Left ventricle myocardium superior (tissue), 1 donor: ENCODE results near the gene GRIK4. TPM values are rescaled to one million over a fixed set of nuclear protein-coding genes. Genes with fewer than 3 reads are reported as not detected.

Experiments
- ATAC-seq: fragments of 200-7000 bp; cut with Tn5 transposase; one replicate; pipeline ENCODE4 v1.9.1; 2020; ENCODE audit warnings: mild to moderate bottlenecking, moderate library complexity
- DNase-seq: peaks from one replicate; pipeline ENCODE4 v3.0.0-alpha.2; 2020
- intact Hi-C: fragments of 100-400 bp; cut with micrococcal nuclease; formaldehyde crosslinking; loops from one replicate; pipeline ENCODE4 v1.11.0; 2022
- total RNA-seq: library from RNA; stranded (reverse); fragmentation: NEBNext Ultra II Directional; extraction: Animal tissue kit (Norgen Biotek cat#: 25700); gene quantifications from one replicate; pipeline ENCODE4 v1.2.1, GENCODE V29; 2021
- donor health status: DM: no; HTN: yes; CAD: no; lungs with severe emphysema.

Gene GRIK4
- total RNA-seq, 1 donor from 2014 or later, result 0.22 TPM

DNA sequence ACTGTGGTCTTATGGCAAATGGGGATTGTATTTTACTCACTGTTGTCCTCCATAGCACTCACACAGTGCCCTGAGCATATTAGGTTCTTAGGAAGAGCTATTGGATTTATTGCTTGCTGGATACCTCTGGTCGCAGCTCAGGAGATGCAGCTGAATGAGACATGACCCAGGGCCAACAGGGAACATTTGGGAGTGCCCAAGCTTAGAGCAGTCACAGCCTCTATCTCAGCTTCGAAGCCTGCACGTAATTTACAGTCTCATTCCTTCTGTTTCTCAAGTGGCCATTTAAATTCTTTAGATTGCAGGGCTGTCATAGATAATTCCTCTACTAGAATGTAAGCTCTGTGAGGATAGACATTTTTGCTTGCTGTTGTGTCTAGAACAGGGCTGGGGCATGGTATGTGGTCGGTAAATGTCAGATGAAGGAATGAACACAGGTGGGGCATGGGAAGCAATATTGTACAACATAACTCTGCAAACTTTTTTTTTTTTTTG is 192.8 kb downstream of the GRIK4 start:
- ATAC-seq (no peak), DNase-seq (no peak)
- intact Hi-C loops, result no loop called here

DNA sequence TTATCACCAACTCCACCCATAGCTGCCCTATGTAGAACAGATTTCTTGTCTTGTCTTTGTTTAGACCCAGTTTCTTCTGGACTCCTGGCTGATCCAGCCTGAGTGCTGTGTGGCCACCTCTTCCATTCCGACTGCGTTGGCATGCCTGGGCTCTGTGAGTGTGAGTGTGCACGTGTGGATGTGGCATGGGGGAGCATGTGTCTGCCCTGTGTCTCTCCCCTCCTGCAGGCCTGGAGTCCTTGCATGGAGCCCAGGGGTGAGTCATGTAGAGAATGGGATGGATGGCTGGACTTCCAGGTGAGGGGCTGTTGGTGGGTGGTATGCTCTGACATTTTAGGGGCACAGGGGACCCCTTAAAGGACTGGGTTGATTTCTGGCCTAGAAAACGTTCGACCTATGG is 194.7 kb downstream of the GRIK4 start:
- no peak for ATAC-seq

DNA sequence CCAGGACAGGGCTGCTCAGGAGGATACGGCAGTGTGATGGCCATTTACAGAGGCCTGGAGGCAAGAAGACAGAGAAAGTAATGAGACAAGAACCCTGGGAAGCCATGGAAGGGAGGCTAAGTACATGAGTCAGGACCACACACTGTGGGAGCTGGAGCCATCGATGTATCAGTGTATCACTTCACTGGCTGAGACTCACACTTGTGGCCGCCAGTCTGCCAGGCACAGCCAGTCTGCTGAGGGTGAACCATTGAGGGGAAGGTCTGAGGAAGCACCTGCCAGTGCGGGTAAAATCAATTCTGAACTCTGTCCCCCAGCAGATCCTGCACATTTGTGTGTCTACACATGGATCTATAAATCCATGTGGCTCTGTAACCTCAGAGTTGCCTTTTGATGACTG is 195.6 kb downstream of the GRIK4 start:
- DNase-seq, result no peak
- ATAC-seq, result no peak
- intact Hi-C loops, result no loop called here

More for the DNA sequence above, 194.7 kb downstream of the GRIK4 start:
- DNase-seq, result no peak
- intact Hi-C loops, result no loop called here

DNA sequence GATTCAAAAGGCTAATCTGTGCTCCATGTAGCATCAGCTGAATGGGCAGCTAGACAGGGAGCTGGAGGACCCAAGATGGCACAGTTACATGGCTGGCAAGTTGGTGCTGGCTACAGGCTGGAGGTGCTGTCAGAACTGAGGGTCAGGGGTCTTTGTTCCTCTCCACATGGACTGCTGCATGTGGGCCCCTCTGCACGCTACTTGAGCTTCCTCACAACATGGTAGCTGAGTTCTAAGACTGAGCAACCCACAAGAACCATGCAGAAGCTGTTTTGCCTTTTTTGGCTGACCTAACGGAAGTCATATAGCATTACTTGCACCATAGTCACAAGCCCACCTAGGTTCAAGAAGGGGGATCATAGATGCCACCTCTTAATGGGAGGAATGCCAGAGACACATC is 196.1 kb downstream of the GRIK4 start:
- intact Hi-C loops, result no loop called here
- DNase-seq, result no peak
- no peak for ATAC-seq

DNA sequence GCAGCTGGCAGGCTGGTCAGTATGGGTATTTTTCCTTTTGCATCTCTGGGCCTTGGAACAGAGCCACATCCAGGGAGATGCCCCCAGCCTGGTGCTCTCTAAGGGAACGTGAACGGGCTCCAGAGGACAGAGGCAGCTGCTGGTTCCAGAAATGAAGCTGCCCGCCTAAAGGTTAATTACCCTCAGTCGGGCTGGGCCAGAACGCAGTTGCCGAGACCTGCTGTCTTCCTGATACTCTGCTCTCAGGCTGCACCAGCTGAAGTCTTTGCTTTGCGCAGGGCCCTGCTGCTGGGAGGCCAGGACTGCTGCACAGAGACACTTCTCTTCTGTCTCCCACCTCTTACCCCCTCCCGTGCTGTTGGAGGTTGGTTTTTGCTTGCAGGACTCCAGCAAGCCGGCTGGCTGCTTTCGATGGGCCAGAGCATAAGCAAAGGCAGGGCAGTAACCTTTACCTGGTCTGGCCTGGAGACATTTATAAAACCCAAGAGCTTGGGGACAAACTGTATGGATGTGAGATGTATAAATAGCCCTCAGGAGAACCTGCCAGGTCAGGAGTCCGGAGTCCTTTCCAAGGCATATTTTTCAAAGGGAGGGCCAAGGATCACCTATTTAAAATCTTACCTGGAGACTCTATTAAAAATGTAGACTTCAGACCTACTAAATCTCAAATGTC is 197.1 kb downstream of the GRIK4 start:
- DNase-seq (no peak), ATAC-seq (peak; percentile 75)
- intact Hi-C loops, result no loop called here

DNA sequence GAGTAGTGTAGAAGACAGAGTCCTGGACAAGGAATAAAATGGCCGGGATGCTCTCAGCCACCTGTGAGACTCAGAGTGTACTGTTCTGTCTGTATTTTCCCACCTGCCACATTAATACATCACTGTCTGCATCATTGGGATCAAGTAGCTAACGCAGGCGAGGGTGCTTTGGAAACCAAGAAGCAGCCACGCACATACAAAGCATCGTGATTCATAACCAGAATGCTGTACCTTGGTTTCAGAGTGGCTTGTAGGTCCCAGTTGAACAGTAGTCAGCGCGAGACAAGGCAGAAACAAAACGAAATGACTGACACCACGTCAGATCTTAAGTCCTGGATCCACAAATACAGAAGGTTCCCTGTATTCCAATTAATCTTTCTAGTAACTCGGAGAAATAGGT is 198.3 kb downstream of the GRIK4 start:
- no peak for DNase-seq
- intact Hi-C loops, result no loop called here
- ATAC-seq, result no peak

DNA sequence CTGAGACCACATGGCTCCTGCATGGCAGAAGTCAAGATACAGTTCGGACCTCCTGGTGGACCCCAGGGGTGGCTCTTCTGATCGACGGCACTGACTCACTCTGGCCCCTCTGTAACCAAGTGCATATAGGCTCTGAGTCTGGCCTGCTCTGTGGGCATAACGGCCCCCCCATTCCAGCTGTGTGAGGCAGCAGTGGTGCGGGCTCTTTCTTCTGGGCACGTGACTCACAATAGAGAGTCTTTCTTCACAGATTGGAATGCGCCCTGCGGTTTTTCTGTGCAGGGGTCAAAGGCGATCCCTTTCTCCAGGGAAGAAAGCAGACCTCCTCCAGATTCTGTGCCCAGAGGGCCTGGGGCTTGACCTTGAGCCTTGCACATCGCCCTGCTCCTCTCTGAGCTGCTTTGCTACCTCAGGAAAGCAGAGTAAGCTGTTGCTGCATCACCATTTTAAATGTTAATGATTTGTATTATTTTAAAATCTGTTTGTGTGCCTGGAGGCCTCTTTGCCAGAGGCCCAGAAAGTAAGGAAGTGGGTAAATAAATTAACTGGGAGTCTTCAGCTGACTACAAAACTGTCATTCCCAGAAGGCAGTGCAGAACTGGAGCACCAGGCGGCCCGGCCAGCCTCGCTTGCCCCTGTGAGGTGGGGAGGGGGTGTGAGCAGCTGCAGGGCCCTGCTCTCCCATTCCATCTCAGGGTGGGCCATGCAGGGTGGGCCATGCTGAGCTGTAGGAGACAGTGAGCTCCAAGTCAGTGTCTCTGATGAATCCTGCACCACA is 199.0 kb downstream of the GRIK4 start:
- ATAC-seq, result peak; percentile 58
- peak; percentile 41 for DNase-seq
- intact Hi-C loops, result no loop called here

DNA sequence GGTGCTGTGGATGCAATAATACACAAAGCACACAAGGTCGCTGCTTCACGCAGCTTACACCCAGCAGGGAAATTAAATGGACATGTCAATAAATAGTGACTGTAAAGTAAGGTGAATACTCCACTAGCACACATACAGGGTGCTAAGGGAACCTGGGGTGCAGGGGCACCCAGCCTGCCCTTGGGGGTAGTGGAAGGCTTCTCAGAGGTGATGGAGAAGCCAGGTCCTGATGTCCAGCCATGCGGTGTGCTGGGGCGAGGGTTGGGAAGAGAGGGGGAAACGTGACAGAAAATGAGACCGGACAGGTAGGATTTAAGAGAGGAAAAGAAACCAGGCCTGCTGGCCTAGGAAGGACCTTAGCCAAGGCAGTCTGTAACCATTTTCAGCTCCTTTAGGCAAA is 200.5 kb downstream of the GRIK4 start:
- no peak for ATAC-seq
- intact Hi-C loops, result no loop called here
- no peak for DNase-seq

DNA sequence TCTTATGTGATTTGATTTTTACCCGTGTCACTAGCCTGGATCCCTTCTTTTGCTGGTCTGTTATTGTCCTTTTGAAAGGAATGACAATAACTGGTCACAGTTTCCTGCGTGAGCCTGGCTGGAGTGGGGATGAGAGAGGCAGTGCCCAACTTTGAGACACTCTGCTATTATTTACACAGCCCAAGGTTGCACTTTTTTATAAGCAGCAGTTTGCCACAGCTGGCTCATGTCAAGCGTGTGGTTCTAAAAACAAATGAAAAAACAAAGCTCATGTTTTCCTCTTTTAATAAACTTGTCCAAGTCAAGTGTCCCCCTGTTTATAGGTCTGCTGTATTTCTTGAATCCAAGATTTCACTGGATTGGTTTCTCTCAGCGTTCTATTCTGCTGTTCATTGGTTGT is 201.3 kb downstream of the GRIK4 start:
- ATAC-seq (no peak), DNase-seq (no peak)
- intact Hi-C loops, result no loop called here

DNA sequence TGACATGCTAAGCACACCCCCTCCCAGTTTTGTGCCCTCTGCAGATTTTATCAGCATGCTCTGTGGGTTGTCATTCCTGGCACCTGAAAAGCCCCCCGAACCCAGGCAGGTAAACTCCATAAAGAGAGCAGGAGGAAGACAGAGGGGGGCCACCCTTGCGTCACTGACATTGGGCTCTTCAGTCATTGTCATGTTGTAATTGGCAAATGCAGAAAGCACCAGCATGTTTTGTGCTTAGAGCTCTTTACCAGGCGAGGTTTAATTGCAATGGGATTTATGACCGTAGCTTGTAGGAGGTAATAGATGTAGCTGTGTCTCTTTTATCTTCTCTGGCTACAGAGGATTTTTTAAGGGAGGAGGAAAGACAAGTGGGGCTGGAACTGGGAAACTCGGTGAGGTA is 201.7 kb downstream of the GRIK4 start:
- intact Hi-C loops, result no loop called here
- ATAC-seq, result no peak
- DNase-seq, result no peak

DNA sequence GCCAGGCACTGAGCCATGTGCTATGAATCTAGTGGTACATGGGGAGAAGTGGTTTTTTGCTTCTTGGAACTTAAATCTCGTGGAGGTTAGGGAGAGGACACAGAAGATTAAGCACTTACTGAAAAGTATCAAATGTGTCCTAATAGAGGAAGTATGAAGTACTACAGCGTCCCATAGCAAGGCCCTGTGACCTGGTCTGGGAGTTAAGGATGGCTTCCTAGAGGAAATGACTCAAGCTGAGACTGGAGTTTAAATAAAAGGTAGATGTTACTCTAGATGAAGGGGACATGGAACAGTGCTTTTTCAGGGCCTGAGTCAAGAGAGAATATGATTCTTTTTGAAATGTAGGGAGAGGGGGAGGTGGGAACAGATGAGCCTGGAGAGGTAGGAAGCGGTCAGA is 202.9 kb downstream of the GRIK4 start:
- DNase-seq (no peak), ATAC-seq (no peak)
- intact Hi-C loops, result no loop called here

DNA sequence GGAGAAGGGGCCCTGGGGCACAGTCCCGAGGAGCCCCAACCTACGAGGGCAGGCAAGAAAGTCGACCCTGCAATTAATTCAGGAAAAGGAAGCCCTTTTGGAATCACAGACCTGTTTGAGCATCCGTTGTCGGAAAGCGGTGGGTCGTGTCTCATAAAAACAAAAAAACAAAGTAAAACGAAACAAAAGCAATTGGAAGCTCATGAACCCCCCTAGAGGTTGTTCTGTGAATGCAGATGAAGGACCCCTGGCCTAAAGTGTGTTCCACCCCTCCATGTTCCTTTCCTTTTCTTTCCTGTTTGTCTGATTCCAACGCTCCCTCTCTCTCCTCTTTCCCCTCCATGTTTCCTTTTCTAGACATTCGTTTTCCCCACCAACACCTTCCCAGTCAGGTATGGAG is 203.7 kb downstream of the GRIK4 start:
- no peak for ATAC-seq
- DNase-seq, result no peak
- intact Hi-C loops, result no loop called here

DNA sequence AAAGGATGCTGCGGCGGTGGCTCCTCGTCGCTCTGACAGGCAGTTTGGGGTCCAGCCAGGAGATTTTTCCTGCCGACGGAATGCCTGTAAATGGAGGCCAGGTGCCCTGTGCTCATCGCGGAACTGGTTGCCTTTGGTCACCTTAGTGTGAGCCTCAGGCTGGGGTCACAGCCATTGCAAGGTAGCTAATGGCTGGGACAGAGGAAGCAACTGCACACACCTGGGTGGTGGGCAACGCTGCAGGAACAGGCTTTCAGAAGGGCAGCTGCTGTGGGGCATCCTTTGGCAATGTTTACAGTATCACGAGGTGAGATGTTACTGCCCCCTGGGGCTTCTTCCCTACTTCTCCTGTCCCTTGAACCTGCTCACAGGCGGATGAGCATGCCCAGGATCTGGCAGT is 205.5 kb downstream of the GRIK4 start:
- intact Hi-C loops, result no loop called here
- DNase-seq, result no peak
- ATAC-seq, result no peak

DNA sequence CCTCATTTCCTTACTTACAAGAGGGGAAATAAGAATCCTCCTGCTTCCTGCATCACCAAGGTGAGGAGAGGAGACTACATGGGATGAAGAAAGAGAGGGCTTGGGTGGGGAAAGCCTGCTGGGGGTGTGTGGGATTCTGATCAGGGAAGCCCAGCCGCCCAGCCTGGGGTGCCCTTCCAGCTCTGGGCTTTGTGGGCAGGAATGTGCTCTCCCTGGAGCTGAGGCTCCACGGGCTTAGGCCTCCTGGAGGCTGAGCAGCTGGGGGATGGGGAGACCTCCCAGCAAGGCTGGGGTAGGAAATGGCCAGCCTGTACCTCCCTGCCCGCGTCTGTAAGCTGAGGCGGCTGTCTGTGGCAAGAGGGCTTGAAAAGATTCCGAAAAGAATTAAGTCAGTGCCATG is 206.1 kb downstream of the GRIK4 start:
- ATAC-seq, result no peak
- intact Hi-C loops, result no loop called here

DNA sequence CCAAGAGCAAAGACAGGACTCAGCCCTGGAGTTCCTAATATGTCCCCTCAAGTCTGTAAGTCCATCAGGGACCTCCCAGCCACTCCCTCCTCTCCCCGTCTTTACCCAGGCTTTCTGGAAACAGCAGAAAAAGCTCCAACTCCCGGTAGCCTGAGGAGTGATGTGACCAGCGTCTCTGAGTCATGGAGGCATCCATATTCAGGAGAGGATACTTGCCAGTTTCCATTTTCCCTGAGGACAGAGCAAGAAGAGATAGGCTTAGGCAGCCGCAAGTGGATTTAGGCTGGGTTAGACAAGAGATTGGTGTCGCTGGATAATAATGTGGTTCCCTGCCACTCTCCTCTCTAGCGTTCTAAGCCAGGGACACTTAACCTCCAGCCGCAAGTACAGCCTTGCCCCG is 206.6 kb downstream of the GRIK4 start:
- intact Hi-C loops, result no loop called here
- DNase-seq (no peak), ATAC-seq (no peak)

More for the DNA sequence above, 206.1 kb downstream of the GRIK4 start:
- DNase-seq, result no peak

DNA sequence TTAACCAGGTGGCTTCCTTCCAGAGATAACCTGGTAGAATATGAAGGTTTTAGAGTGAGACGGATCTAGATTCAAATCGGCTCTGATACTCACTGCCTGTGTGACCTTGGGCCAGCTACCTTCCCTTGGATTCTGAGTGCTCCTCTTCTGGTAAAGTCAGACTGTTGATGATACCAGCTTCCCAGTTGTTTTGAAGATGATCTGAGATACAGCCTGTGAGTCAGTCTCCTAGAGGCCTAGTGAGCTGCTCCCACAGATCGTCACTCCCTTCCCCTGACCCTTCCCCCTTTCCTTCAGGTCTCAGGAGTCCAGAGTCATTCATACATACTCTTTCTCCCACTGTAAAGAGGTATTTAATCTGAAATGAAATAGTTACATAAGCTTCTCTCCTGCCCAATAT is 207.8 kb downstream of the GRIK4 start:
- ATAC-seq, result no peak
- DNase-seq, result no peak
- intact Hi-C loops, result no loop called here

DNA sequence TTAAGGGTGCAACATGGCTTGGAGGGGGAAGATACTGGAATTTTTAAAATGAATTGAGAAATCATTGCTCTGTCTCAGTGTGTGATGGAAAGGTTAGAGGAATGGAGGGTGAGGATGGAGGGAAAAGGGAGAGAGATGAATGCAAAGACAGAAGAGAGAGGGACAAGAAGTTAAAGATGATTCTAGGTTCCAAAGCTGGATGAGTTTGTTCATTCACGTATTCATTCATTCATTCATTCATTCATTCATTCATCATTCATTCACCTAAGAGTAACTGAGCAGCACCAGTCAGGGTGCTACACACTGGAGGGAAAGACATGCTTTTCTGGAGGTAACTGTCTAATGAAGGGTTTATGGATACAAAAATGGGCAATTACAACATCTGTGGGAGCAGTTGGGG is 209.2 kb downstream of the GRIK4 start:
- intact Hi-C loops, result no loop called here
- DNase-seq (no peak), ATAC-seq (no peak)

DNA sequence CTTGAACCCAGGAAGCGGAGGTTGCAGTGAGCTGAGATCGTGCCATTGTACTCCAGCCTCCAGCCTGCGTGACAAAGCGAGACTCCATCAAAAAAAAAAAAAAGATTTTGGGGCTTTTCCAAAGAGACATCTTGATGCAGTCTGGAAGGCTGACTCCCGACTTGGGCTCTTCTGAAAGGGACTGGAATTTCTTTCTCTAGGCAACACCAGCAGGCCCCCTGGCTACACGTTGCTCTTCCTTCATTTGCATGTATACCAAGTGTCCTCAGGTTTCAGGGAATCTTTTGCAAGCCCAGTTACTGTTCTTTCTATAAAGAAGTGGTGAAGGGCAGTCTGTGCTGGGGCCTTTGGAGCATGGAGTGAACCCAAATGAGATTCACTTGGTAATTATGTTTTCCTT is 211.0 kb downstream of the GRIK4 start:
- no peak for ATAC-seq
- no peak for DNase-seq
- intact Hi-C loops, result no loop called here

DNA sequence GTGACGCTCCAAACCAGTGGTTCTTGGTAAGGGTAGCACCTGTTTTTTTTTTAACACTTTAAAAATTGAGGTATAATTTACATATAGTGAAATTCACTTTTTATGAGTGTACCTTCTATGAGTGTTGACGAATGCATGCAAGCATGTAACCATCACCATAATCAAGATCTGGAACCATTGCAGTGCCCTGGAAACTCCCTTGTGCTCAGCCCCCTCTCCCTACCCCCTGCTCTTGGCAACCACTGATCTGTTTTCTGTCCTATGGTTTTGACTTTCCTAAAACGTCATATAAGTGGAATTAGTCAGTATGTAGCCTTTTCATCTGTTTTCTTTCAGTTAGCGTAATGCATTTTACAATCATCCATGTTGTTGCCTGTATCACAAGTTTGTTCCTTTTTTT is 212.2 kb downstream of the GRIK4 start:
- ATAC-seq, result no peak
- intact Hi-C loops, result no loop called here
- DNase-seq, result no peak

DNA sequence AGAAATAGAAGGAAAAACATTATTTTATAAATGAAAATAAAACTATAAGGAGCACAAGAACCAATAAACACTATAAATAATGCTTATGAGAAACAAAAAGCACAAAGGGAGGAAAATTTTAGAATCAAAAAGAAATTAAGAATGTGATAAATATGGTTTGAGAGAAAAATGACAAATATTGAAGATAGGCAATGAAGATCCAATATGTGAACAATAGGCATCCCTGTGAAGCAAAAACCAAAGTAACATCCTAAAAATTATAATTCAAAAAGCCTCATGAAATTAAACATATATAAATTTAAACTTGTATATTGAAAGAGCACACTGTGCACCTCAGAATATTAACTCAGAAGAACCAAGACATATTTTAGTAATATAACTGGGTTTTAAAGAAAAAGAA is 216.2 kb downstream of the GRIK4 start:
- ATAC-seq, result no peak
- no peak for DNase-seq
- intact Hi-C loops, result no loop called here

DNA sequence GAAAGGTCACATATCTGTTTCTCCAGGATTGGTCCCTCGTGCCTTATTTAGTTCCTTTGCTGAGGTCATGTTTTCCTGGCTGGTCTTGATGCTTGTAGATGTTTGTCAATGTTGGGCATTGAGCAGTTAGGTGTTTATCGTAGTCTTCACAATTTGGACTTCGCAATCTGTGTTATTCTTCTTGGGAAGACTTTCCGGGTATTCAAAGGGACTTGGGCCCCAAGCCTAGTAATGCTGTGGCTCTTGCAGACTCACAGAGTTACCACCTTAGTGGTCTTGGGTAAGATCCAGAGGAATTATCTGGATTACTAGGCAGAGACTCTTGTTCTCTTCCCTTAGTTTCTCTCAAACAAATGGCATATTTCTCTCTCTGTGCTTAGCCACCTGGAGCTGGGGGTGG is 223.5 kb downstream of the GRIK4 start:
- intact Hi-C loops, result no loop called here
- no peak for DNase-seq
- ATAC-seq, result no peak
